GM18858 (cell line): Measurements from ENCODE around the gene DTNB.
"Not testable (repeated sequence)": the region's sequence is repeated elsewhere in the genome, so short reads cannot be mapped to it uniquely, and the experiment has no call there.

Source experiments
- ATAC-seq: cut with Tn5 transposase; IDR thresholded peaks from one replicate; pipeline ENCODE4 v1.9.1; 2021; ENCODE audit not compliant: unreplicated experiment

DTNB gene

DNA sequence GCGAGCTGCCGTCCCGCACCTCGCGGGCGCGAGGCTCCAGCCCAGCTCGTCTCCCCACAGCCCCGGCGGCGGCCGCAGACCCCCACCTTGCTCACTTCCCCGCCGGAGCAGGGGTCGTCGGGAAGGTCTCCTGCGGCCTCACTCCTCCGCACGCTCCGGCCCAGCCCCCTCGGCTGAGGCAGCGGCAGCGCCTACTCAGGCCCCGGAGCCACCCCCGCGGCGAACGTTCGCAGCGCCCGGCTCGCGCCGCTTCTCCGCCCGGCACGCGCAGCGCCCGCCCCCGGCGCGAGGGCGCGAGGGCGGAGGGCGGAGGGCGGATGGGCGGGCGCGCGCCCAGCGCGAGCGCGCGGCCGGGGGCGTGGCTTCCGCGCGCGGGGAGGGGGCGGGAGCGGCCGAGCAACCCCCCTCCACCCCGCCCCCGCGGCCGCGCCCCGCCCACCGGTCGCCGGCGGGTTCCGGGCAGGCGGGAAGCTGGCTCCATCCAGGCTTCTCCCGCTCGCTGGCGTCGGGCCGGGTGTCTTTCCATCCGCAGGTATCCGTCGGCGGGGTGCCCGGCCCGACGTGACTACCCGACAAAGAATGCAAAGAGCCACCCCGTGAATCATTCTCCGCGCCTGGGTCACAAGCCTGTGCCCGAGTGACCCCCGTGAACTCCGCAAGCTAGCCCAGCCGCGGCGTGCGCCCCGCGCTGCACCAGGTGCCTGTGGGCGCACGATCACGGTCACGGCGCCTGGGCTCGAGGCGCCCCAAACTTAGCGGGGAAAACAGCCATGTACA lies at the start of gene DTNB:
Gene DTNB, minus strand, starts transcription at position 278 of the 777 bp plus-strand sequence. CDS start 20,917 bp downstream, outside the sequence.
- ATAC-seq = peak; percentile 59

DNA sequence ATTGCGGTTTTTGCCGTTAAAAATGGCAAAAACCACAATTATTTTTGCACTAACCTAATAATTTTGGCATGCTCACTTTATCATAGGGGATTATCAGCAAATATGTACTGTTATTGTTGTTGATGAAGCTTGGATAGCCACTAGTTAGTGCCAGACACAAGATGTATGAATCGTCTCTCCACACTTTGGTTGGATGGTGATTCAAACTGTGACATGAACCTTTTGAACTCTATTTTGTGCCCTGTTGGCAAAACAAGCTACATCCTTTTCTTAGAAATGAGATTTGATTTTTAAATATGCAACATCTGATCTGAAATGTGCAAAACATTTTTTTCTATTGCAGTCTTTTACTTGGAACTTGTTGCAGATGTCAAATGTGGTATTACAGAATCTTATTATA lies 48.8 kb upstream of the DTNB start:
- ATAC-seq = no peak

DNA sequence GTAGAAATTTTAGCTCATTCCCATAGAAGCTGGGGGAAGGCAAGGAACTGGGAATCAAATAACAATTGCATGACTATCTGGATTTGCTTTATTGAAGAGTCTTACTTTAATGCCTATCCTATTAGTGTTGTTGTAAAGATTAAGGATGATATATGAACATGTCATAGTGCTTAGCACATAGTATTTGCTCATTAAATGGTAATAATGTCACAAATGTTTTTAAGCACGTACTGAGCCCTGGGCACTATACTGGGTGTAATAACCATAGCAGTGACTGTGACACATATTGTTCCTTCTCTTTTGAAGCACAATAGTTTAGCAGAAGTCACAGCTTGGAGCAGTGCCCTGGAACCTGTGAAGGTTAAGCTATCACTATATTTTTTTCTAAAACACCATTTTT lies 47.2 kb upstream of the DTNB start:
- ATAC-seq = no peak

- no peak for ATAC-seq
These were observed 41.4 kb upstream of the DTNB start for GRCh38 chr2:25714740-25715139.

DNA sequence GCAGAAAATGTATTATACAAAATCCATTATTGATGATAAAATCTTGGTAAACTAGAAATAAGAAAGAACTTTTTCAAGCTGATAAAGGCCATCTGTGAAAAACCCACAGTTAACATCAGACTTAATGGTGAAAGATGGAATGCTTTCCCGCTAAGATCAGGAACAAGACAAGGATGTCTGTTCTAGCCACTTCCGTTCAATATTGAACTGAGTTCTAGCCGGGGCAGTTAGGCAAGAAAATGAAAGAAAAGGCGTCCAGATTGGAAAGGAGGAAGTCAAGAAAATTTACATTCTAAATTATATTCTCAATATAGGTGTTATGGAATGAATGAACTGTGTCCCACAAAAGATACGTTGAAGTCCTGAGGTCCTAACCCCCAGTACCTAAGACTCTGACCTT lies 39.1 kb upstream of the DTNB start:
- ATAC-seq = no peak

GRCh38 chr2:25711675-25712354 lies 38.4 kb upstream of the DTNB start:
- no peak for ATAC-seq

DNA sequence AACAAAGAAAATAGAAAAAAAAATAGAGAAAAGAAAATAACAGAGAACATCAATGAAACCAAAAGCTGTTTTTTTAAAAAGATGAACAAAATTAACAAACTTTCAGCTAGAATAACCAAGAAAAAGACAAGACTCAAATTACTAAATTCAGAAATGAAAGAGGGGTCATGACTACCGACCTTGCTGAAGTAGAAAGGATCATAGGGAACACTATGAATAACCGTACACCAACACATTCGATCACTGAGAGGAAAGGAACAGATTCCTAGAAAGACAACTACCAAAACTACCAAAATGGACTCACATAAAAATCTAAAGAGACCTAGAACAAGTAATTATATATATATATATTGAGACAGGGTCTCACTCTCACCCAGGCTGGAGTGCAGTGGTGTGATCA lies 37.4 kb upstream of the DTNB start:
- no peak for ATAC-seq

DNA sequence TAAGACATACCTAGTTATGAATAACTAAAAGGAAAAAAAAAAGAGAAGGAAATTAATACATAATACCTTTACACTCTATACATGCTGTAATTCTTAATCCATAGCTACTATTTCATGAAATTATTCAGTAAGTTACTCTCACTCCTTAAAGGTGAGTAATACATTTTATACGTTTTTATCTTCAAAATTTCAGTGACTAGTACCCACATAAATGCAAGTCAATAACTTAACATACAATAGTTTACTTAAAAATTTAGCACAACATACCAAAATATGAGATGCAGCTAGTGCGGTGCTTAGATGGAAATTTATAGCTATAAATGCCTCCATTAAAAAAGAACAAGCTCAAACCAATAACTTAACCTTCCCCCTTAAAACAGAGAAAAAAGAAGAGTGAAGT lies 36.0 kb upstream of the DTNB start:
- no peak for ATAC-seq

GRCh38 chr2:25707927-25708590 lies 34.7 kb upstream of the DTNB start:
- no peak for ATAC-seq

DNA sequence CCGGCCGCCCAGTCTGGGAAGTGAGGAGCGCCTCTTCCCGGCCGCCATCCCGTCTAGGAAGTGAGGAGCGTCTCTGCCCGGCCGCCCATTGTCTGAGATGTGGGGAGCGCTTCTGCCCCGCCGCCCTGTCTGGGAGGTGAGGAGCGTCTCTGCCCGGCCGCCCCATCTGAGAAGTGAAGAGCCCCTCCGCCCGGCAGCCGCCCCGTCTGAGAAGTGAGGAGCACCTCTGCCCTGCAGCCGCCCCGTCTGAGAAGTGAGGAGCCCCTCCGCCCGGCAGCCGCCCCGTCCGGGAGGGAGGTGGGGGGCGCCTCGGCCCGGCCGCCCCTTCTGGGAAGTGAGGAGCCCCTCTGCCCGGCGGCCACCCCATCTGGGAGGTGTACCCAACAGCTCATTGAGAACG lies 32.2 kb upstream of the DTNB start:
- ATAC-seq = not testable (repeated sequence)

GRCh38 chr2:25701801-25702200 lies 28.4 kb upstream of the DTNB start:
- ATAC-seq = no peak

- ATAC-seq = no peak
These were observed 26.9 kb upstream of the DTNB start for GRCh38 chr2:25700221-25700660.

GRCh38 chr2:25699216-25699615 lies 25.8 kb upstream of the DTNB start:
- ATAC-seq = no peak

- ATAC-seq = no peak
These were observed 25.4 kb upstream of the DTNB start for GRCh38 chr2:25698752-25699151.

DNA sequence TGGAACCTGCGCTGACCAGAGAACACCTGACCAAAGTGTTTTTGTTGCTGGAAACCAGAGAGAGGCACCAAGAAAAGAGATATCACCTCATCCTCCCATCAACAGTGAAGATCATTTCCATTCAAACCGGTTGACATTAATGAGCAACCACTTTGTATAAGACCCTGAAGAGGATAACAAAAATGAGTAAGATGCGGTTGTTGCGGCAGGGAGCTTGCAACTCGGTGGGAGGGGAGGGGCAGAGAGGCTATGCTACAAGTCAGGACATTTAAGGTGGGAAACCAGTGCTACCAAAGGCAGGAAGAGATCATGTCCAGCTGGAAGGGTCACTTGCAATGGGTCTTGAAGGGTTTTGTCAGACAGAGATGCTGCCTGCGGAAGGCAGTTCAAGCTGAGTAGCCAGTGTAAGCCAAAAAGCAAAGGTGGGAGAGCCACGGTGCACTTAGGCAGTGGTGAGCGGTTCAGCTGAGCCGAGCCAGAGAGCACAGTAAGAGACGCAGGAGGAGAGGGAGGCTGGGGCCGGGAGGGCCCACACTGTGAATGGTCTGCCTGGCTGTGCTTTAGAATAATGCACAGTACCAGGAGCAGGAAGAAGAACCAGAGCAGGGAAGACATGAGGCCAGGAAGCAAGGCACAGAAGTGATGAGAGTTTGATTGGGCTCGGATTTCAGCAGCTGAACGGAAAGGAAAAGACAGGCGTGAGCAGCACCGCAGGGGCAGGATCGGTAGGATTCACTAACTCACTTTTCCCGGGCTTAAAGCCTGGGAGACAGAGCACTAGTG lies 24.4 kb upstream of the DTNB start:
- ATAC-seq = no peak

DNA sequence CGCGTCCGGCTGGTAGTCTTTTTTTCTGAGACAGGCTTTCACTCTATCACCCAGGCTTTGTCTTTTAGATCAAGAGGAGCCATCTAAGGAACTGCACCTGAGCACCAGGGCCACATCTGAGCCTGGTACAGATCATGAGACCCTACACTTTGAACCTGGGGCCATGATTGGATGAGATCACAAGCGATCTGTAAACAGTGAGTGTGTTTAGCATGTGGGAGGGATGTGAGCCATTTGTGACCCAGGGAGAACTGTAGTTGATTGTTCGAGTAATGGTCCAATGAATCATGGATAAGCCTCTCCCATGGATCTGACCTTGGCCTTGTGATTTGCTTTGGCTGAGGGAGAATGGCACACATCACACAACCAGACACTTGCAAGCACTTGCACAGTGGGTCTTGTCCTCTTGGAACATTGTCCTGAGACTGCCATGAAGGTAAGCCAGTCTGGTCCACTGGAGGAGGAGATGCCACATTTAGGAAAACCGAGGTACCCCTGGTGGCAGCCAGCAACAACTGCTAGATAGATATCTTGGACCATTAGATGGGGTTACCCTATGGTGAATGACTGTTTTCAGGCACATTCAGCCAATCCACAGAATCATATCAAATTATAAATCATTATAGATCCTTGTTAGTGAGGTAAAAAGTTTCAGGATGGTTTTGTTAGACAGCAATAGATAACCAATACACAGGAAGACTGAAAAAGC lies 19.5 kb upstream of the DTNB start:
- ATAC-seq = no peak

- ATAC-seq = no peak
These were observed 18.8 kb upstream of the DTNB start for GRCh38 chr2:25692143-25692542.

GRCh38 chr2:25690058-25690457 lies 16.7 kb upstream of the DTNB start:
- no peak for ATAC-seq

DNA sequence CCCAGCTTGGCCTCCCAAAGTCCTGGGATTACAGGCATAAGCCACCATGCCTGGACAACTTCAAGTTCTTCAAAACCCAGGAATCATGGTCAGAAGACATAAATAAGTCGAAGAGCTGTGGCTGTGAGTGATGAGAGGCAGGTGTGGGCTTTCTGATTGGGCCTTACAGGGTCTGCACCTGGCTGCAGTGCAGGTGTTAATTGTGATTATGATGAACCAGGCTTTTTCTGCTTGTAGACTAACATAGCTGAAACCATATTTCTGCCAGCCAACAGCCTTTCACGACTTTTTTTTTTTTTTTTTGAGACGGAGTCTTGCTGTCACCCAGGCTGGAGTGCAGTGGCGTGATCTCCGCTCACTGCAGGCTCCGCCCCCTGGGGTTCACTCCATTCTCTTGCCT lies 14.9 kb upstream of the DTNB start:
- no peak for ATAC-seq

DNA sequence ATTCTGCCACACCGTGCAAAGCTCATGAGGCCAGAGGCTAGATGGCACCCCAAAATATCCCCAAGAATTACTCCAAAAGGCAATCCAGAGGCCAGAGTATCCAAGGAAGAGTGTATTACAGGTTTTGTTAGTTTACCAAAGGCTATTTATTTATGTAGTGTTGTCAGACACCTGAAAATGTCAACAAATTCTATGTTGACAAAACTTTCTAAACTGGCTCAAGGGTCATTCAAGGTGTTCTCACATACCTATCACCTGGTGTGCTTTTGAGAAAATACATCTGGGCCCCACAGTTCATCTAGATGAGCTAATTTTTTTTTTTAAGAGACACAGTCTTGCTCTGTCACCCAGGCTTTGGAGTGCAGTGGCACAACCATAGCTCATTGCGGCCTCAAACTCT lies 12.4 kb upstream of the DTNB start:
- ATAC-seq = no peak
